T-helper 17 cell (primary cell): ENCODE measurements around the gene WRAP53. TPM values are rescaled to one million over a fixed set of nuclear protein-coding genes. Genes with fewer than 3 reads are reported as not detected.

Source experiments
- ATAC-seq: fragments of 150-1000 bp; cut with Tn5 transposase; 2 replicates; pipeline ENCODE4 v1.10.0; 2021; ENCODE audit warnings: mild to moderate bottlenecking, moderate library complexity
- DNase-seq, 3 donors: peaks; one replicate each; pipeline versions ENCODE4 v3.0.0 to v3.0.0-alpha.2; 2020 to 2021
- H3K9me3 ChIP-seq: one replicate; pipeline ENCODE4 v1.7.0; 2013; ENCODE audit warnings: low read length, mild to moderate bottlenecking; ENCODE audit not compliant: control insufficient read depth, poor library complexity, severe bottlenecking
- H3K27ac Mint-ChIP-seq: one replicate; pipeline ENCODE4 v1.8.0; 2022; ENCODE audit warnings: mild to moderate bottlenecking, moderate library complexity, mixed read lengths
- H3K27me3 Mint-ChIP-seq: one replicate; pipeline ENCODE4 v1.8.0; 2022; ENCODE audit warnings: mixed read lengths
- H3K36me3 Mint-ChIP-seq: one replicate; pipeline ENCODE4 v1.8.0; 2022; ENCODE audit warnings: low read depth, mixed read lengths
- H3K4me1 Mint-ChIP-seq: one replicate; pipeline ENCODE4 v1.8.0; 2022; ENCODE audit warnings: mild to moderate bottlenecking, mixed read lengths
- H3K4me3 Mint-ChIP-seq: one replicate; pipeline ENCODE4 v1.8.0; 2022; ENCODE audit warnings: mild to moderate bottlenecking, moderate library complexity, mixed read lengths
- total RNA-seq, 4 donors: library from RNA in 2 of 4; stranded (reverse) in 2 of 4; gene quantifications; one replicate each; pipeline ENCODE4 v1.2.3 and lab custom pipeline; 2022 to 2026

The WRAP53 gene
- total RNA-seq, 2 donors from 2014 or later = 6.6 TPM

DNA sequence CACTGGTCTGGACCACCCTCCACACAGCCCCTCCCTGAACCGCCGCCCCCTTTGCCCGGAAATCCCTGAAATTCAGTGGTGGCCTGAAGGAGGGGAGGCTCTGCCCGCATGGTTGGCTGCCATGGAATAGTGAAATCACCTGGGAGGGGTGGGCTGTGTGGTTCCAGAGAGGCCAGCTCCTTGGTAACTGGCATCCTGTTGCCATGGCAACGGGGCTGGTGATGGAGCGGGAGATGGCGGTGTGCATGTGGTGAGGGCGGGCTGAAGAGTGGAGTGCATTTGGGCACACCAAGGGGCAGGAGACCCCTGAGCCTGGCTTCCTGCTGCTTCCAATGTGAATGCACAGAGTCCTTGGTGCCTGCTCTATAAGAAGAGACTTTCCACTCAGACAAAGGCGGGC lies 19.2 kb downstream of the WRAP53 start:
- Mint-ChIP-seq H3K4me1 (peaks cover 27% of the 10 kb centered on the region), H3K36me3 (peaks cover 17% of the 10 kb centered on the region), H3K4me3 (no peak overlapping the region), H3K27me3 (peaks cover 81% of the 10 kb centered on the region), H3K27ac (no peak overlapping the region)
- no peaks in the 10 kb centered on the region for H3K9me3 ChIP-seq
- no peak for DNase-seq
- ATAC-seq = no peak

DNA sequence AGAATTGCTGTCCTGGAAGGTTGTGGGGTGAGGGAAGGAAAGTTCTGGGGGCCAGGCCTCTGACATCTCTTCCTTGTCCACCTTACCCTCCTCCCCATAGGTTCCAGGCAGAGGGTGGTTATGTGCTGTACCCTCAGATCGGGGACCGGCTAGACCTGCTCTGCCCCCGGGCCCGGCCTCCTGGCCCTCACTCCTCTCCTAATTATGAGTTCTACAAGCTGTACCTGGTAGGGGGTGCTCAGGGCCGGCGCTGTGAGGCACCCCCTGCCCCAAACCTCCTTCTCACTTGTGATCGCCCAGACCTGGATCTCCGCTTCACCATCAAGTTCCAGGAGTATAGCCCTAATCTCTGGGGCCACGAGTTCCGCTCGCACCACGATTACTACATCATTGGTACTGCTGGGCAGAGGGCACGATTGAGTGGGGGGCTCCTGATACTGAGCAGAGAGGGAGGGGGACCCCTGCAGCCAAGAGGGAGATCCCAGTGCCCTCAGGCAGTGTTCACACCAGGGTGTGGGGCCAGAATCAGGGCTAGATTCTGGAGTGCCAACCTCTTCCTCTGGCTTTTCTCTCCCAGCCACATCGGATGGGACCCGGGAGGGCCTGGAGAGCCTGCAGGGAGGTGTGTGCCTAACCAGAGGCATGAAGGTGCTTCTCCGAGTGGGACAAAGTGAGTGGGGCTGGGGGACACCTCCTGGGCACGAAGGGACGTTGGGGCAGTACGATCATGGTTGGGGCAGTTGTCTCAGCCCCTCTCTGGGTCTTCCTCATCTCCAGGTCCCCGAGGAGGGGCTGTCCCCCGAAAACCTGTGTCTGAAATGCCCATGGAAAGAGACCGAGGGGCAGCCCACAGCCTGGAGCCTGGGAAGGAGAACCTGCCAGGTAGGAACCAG lies 19.8 kb downstream of the WRAP53 start:
- no peak for DNase-seq
- Mint-ChIP-seq H3K36me3 (peaks cover 17% of the 10 kb centered on the region), H3K27me3 (peaks cover 84% of the 10 kb centered on the region), H3K4me1 (peaks cover 32% of the 10 kb centered on the region), H3K27ac (no peak overlapping the region), H3K4me3 (no peak overlapping the region)
- H3K9me3 ChIP-seq = no peaks in the 10 kb centered on the region
- ATAC-seq = no peak

DNA sequence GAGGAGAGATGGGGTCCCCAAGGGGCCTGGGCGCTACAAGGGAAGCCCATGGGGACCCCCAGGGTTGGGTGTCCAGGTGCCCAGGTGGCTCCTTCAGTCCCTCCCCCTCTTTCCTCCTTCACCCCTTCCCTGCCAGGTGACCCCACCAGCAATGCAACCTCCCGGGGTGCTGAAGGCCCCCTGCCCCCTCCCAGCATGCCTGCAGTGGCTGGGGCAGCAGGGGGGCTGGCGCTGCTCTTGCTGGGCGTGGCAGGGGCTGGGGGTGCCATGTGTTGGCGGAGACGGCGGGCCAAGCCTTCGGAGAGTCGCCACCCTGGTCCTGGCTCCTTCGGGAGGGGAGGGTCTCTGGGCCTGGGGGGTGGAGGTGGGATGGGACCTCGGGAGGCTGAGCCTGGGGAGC lies 20.8 kb downstream of the WRAP53 start:
- H3K36me3 Mint-ChIP-seq = peaks cover 19% of the 10 kb centered on the region
- H3K27me3 Mint-ChIP-seq = peaks cover 84% of the 10 kb centered on the region
- DNase-seq = no peak

DNA sequence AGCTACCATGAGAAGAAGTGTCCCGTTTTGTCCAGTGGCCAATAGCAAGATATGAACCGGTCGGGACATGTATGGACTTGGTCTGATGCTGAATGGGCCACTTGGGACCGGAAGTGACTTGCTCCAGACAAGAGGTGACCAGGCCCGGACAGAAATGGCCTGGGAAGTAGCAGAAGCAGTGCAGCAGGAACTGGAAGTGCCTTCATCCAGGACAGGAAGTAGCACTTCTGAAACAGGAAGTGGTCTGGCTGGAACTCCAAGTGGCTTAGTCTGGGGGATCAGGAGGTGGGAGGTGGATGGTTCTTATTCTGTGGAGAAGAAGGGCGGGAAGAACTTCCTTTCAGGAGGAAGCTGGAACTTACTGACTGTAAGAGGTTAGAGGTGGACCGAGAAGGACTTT lies 22.0 kb downstream of the WRAP53 start:
- DNase-seq (no peak), ATAC-seq (no peak)
- Mint-ChIP-seq H3K4me1 (peaks cover 30% of the 10 kb centered on the region), H3K4me3 (no peak overlapping the region), H3K27ac (no peak overlapping the region), H3K27me3 (peaks cover 86% of the 10 kb centered on the region), H3K36me3 (peaks cover 19% of the 10 kb centered on the region)
- H3K9me3 ChIP-seq = no peaks in the 10 kb centered on the region

More for the DNA sequence above, 20.8 kb downstream of the WRAP53 start:
- ATAC-seq = no peak
- H3K4me3 Mint-ChIP-seq = no peak overlapping the region
- no peaks in the 10 kb centered on the region for H3K9me3 ChIP-seq
- H3K27ac Mint-ChIP-seq = no peak overlapping the region
- peaks cover 37% of the 10 kb centered on the region for H3K4me1 Mint-ChIP-seq

DNA sequence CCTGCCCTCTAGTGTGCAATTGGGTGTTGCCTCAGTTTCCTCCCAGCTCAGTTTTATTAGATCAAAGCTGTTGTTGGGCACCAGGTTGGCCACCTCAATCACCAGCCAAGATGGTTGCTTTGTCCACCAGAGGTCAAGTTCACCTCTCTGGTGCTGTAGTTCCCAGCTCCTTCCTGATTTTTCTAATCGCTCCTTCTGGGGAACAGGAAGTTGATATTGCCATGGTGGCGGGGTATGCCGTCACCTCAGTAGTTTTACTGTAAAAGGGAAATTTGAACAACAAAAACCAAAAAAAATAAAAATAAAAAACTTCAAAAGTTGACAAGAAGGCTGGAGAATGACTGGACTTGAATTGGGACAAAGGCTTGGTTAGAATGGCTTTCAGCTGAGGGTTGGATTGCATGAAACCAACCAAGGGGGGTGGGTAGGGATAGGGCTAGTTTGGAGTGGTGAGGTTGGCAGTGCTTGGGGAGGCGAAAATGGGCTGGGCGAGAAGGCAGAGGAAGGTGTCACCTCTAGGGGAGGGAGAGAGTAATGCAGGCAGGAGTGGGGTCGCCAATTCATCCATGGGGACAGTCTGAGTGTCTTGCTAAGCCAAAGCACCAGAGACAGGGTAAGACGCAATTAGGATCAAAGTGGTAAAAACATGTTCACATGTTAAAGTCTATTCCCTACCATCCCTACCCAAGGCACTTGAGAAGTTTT lies 22.9 kb downstream of the WRAP53 start:
- H3K27ac Mint-ChIP-seq = no peak overlapping the region
- H3K4me3 Mint-ChIP-seq = no peak overlapping the region
- peaks cover 24% of the 10 kb centered on the region for H3K4me1 Mint-ChIP-seq
- H3K36me3 Mint-ChIP-seq = peaks cover 14% of the 10 kb centered on the region
- no peaks in the 10 kb centered on the region for H3K9me3 ChIP-seq
- peaks cover 87% of the 10 kb centered on the region for H3K27me3 Mint-ChIP-seq
- ATAC-seq (no peak), DNase-seq (no peak)

DNA sequence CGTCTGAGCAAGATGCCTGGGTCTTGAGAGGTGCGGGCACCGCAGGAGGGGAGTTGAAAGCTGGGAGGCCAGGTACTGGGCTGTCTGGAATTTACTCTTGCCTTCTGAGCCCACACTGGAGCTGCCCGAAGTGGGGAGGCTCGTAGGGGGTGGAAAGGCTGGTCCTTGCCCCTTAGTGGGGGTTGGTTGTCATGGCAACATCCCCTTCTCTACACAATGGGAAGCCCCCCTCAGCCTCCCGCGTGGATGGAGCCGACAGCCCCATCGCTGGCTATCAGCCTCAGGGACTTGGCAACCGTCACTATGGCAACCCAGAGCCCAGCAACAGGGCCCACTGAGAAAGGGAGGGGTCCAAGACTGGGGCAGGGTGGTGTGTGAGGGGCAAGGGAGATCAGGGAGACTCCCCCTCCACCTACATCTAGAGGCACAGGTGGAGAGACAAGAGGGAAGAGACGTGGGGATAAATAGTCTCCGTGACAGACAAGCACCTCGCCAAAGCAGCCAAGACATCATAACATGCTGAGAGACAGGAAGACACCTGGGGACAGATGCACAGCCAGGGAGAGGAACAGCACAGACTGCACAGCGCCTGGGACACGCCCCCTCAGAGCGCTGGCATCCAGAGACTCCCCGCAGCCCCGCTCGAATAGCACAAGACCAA lies 24.0 kb downstream of the WRAP53 start:
- ATAC-seq = peak; percentile 57
- peaks cover 14% of the 10 kb centered on the region for H3K36me3 Mint-ChIP-seq
- peaks cover 27% of the 10 kb centered on the region for H3K4me1 Mint-ChIP-seq
- DNase-seq = no peak
- peaks cover 84% of the 10 kb centered on the region for H3K27me3 Mint-ChIP-seq
- no peak overlapping the region for H3K27ac Mint-ChIP-seq
- H3K9me3 ChIP-seq = no peaks in the 10 kb centered on the region
- no peak overlapping the region for H3K4me3 Mint-ChIP-seq

DNA sequence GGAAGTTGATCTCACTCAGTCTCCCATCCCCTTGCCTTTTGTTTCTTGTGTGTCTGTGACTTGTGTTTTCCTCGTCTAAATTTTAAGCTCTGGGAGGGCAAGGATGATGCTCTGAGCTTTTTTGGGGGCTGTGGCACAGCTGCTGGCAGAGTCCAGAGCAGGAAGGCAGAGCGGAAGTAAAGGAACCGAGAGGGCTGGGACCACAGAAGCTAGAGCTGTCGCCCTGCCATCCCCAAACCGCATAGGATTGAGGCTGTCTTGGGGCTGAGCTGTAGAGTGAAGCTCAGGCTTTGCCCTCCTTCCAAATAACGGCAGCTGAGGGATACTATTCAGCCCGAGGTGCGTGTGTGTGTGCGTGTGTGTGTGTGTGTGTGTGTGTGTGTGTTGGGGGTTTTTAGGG lies 25.5 kb downstream of the WRAP53 start:
- peaks cover 39% of the 10 kb centered on the region for H3K4me1 Mint-ChIP-seq
- no peaks in the 10 kb centered on the region for H3K9me3 ChIP-seq
- no peak overlapping the region for H3K4me3 Mint-ChIP-seq
- H3K27ac Mint-ChIP-seq = peak overlapping the region; percentile 47
- peaks cover 14% of the 10 kb centered on the region for H3K36me3 Mint-ChIP-seq
- no peak for DNase-seq
- no peak for ATAC-seq
- H3K27me3 Mint-ChIP-seq = peaks cover 86% of the 10 kb centered on the region

DNA sequence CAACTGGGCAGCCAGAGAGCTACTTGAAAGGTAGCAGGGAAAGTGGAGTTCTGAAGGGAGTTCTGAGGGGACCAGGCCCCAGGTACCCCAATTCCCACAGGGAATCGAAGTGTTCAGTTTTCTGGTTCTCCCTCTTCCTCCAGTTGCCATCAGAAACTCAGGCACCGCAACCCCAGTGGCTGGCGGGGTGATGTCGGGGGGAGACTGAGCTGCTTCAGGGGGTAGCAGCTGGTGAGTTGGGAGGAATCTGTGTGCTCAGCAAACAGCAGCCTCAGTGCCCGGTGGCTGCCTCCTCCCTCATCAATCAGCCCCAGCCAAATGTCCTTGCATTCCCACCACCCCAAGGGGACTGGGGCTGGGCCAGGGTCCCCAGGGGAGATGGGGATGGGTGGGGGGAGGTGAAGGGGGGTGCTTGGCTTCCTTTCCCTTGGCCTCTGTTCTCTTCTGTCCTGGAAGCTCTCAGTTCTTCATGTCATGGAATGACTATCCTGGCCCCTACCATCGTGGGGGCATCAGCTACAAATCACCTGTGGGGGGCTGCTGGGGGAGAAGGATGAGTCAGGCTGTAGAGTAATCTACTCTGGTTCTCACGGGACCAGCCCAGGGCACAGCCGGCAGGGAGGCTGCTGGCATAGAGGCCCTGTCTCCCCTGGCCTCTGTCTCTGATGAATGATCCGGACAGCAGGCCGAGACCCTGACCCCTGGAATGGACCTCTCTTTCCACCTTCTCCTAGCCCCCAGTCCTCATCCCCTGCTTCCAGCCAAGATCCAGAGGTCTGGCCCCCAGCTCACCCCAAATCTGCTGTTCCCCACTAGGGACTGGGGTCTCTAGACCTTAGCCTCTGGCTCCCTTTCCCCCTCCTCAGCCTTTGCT lies 26.7 kb downstream of the WRAP53 start:
- no peak overlapping the region for H3K27ac Mint-ChIP-seq

DNA sequence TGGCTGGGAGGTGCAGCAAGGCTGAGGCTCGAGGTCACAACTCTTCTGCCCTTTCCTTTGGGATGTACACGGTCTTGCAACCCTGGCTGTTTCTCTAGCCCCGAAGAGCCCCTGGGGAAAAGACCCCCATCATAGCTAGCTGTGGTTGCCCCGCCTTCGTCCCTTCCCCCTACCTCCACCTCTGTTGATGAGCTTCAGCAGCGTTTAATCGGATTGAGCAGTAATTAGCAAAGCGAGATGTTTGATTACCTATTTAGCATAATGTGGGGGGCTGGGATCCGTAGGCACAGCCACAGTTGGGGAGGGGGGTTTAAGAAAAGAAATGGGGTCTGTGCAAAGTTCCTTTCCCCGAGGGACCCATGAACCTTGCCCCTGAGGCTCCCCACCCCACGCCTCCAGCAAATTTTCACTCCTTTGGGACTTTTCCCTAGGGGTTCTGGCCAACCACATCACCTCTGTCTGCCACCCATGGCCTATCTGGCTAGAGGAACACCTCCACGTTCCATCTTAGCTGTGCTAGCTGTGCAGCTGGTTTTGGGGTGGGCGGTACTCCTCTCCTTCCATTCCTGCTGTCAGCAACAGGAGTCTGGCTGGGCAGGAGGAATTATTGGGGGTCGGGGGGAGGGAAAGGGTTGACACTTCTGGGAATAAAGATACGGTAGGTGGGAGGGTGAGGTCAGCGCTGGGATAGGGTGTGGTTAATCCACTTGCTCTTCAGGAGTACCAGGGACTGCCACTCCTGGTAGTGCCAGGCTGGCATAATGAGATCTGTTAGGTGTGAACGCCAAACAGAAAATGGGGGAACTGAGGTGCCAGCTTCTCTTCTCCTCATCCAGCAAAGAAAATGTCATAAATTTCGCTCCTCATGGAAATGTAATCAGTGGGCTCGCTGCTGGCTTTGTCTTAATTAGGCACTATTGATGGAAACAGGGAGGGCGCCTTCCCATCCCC lies 27.9 kb downstream of the WRAP53 start:
- peaks cover 7% of the 10 kb centered on the region for H3K36me3 Mint-ChIP-seq

More for the DNA sequence above, 26.7 kb downstream of the WRAP53 start:
- H3K27me3 Mint-ChIP-seq = peaks cover 85% of the 10 kb centered on the region
- no peaks in the 10 kb centered on the region for H3K9me3 ChIP-seq
- peaks cover 12% of the 10 kb centered on the region for H3K36me3 Mint-ChIP-seq
- no peak overlapping the region for H3K4me3 Mint-ChIP-seq
- ATAC-seq (no peak), DNase-seq (no peak)
- H3K4me1 Mint-ChIP-seq = peaks cover 38% of the 10 kb centered on the region

DNA sequence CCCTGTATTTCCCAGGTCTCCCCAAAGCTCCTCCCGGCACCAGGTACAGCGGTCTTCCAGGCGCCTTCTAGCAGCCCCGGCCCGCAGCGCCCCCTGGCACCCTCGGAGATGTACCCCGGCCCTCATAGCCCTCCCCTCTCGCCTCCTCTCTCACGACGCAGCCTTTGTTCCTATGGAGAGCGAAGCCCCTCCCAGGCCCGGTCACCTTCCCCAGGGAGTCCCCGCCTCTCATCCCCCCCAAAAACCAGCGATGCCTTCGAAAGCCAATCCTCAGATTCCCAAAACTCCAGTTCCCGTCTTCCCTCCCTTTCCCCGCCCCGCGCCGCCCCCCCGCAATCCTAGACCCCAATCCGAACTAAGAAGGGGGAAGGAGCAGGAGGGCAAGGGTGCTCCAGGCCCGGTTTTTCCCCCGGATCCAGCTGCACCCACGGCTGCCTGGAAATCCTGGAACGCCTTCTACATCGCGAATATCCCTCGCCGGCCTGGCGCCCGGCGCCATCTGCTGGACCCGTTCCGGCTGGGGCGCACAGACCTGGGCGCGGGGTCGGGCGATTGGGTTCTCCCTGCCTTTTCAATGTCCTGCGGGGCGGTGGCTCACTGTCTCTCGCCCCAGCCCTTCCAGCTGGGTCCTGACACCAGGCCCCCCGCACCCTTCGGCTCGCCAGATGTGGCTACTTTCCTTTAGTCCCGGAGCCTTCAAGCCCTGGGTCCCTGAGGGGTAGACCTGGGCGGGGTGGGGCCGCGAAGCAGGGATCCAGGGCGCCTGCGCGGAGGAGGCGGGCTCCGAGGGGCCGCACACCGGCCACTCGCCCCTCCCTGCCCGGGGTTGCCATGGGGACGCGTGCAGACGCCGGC lies 28.9 kb downstream of the WRAP53 start, which contains the start of gene DNAH2:
DNAH2 (plus strand) TSS at position 844 of the 855 bp plus-strand sequence. CDS start 1,991 bp downstream, outside the sequence.
- Mint-ChIP-seq H3K4me3 (peak within 1 kb of the TSS; percentile 82), H3K27me3 (peaks cover 81% of the 10 kb centered on the region), H3K27ac (no peak within 1 kb of the TSS), H3K36me3 (peaks cover 4% of the 10 kb centered on the region), H3K4me1 (peaks cover 29% of the 10 kb centered on the region)
- ATAC-seq = peak; percentile 55
- H3K9me3 ChIP-seq = no peaks in the 10 kb centered on the region
- DNase-seq = no peak

More for the DNA sequence above, 27.9 kb downstream of the WRAP53 start:
- H3K9me3 ChIP-seq = no peaks in the 10 kb centered on the region
- peaks cover 81% of the 10 kb centered on the region for H3K27me3 Mint-ChIP-seq
- DNase-seq (no peak), ATAC-seq (no peak)
- H3K4me1 Mint-ChIP-seq = peaks cover 29% of the 10 kb centered on the region
- H3K27ac Mint-ChIP-seq = no peak overlapping the region
- H3K4me3 Mint-ChIP-seq = peak overlapping the region; percentile 82

DNA sequence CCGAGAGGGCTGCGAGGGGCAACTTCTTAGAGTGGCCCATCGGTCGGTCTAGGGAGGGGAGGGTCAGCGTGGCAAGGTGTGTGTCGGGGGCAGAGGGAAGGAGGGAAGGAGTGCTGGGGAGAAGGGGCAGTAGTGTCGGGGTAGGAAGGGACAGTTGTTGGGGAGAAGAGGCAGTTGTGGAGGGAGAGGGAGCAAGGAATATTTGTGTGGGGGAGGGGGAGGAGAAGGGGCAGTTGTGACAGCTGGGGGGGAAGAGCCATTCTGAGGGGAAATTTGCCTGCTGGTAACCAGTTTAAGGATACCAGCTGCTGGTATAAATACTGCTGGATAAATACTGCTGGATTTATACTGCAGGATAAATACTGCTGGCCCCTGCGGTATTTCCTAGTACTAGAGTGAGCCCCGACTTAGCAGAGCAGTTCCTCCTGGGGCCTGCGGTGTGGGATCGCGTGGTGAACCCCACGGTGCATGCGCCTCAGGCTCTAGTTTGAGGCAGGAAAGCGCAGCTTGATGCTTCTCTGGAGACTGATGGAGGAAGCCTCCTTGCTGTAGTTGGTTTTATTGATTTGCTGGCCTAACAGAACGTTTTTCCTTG lies 29.6 kb downstream of the WRAP53 start:
- Mint-ChIP-seq H3K27ac (no peak overlapping the region), H3K4me3 (peak overlapping the region; percentile 82), H3K4me1 (peaks cover 24% of the 10 kb centered on the region), H3K27me3 (peaks cover 81% of the 10 kb centered on the region), H3K36me3 (peaks cover 6% of the 10 kb centered on the region)
- ATAC-seq = peak; percentile 83
- DNase-seq = no peak
- H3K9me3 ChIP-seq = no peaks in the 10 kb centered on the region
